Mammary epithelial cell (primary cell): Measurements from ENCODE around the gene TBC1D22B.

ENCODE experiments used
- EZH2 ChIP-seq: IDR thresholded peaks from 2 replicates; pipeline ENCODE4 v1.6.1; 2012; ENCODE audit warnings: low read length, inconsistent platforms, borderline replicate concordance
- TF ChIP-seq, protein P1 (sequence below), 2 donors: IDR thresholded peaks in 1 of 2; conservative IDR thresholded peaks in 1 of 2; 2 replicates each; pipeline ENCODE4 v1.5.1; 2011 to 2012; ENCODE audit warnings: inconsistent platforms in 2 of 2, low read length in 2 of 2, mild to moderate bottlenecking in 2 of 2, control low read depth in 1 of 2, low read depth in 1 of 2; ENCODE audit not compliant: insufficient read depth in 1 of 2; ENCODE audit errors: extremely low read depth in 1 of 2

DNA sequence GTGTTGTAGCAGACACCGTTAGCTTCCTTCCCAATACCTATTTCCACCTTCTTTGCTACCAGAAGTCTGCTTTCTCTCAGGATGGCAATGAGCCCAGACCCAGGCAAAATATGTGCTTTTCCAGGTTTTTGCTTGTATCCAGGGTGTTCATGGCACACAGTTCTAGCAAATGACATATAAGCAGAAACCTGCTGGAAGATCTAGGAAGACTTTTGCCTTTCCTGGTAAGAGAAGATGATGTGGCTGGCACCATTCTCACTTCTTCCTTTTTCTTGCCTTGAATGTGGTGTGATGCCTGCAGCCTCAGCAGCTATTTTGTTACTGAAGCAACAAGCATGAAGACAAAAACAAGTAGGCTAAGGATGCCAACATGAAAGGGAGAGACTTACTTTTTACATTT lies 19.2 kb upstream of the TBC1D22B start:
- TF ChIP-seq, protein P1, sequence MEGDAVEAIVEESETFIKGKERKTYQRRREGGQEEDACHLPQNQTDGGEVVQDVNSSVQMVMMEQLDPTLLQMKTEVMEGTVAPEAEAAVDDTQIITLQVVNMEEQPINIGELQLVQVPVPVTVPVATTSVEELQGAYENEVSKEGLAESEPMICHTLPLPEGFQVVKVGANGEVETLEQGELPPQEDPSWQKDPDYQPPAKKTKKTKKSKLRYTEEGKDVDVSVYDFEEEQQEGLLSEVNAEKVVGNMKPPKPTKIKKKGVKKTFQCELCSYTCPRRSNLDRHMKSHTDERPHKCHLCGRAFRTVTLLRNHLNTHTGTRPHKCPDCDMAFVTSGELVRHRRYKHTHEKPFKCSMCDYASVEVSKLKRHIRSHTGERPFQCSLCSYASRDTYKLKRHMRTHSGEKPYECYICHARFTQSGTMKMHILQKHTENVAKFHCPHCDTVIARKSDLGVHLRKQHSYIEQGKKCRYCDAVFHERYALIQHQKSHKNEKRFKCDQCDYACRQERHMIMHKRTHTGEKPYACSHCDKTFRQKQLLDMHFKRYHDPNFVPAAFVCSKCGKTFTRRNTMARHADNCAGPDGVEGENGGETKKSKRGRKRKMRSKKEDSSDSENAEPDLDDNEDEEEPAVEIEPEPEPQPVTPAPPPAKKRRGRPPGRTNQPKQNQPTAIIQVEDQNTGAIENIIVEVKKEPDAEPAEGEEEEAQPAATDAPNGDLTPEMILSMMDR (conservative IDR thresholded peaks at IDR 0.05 in 1 of 2, IDR thresholded peaks at IDR 0.05 in 1 of 2; ENCODE audit: extremely low read depth in 1 of 2, insufficient read depth in 1 of 2, low read depth in 1 of 2, low read length in 2 of 2) = no peak
- no peak for TF ChIP-seq EZH2
